Measurements from ENCODE around the gene SMAD6.

The SMAD6 gene

DNA sequence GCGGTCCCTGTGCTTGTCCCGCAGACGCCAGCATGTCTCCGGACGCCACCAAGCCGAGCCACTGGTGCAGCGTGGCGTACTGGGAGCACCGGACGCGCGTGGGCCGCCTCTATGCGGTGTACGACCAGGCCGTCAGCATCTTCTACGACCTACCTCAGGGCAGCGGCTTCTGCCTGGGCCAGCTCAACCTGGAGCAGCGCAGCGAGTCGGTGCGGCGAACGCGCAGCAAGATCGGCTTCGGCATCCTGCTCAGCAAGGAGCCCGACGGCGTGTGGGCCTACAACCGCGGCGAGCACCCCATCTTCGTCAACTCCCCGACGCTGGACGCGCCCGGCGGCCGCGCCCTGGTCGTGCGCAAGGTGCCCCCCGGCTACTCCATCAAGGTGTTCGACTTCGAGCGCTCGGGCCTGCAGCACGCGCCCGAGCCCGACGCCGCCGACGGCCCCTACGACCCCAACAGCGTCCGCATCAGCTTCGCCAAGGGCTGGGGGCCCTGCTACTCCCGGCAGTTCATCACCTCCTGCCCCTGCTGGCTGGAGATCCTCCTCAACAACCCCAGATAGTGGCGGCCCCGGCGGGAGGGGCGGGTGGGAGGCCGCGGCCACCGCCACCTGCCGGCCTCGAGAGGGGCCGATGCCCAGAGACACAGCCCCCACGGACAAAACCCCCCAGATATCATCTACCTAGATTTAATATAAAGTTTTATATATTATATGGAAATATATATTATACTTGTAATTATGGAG is 79.1 kb downstream of the SMAD6 start:
- TF ChIP-seq, protein P1, sequence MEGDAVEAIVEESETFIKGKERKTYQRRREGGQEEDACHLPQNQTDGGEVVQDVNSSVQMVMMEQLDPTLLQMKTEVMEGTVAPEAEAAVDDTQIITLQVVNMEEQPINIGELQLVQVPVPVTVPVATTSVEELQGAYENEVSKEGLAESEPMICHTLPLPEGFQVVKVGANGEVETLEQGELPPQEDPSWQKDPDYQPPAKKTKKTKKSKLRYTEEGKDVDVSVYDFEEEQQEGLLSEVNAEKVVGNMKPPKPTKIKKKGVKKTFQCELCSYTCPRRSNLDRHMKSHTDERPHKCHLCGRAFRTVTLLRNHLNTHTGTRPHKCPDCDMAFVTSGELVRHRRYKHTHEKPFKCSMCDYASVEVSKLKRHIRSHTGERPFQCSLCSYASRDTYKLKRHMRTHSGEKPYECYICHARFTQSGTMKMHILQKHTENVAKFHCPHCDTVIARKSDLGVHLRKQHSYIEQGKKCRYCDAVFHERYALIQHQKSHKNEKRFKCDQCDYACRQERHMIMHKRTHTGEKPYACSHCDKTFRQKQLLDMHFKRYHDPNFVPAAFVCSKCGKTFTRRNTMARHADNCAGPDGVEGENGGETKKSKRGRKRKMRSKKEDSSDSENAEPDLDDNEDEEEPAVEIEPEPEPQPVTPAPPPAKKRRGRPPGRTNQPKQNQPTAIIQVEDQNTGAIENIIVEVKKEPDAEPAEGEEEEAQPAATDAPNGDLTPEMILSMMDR (IDR thresholded peaks at IDR 0.05): no peak

- TF ChIP-seq, protein P1 (IDR thresholded peaks at IDR 0.05): no peak
Measured at GRCh38 chr15:66782785-66783184, 80.7 kb downstream of the SMAD6 start.

DNA sequence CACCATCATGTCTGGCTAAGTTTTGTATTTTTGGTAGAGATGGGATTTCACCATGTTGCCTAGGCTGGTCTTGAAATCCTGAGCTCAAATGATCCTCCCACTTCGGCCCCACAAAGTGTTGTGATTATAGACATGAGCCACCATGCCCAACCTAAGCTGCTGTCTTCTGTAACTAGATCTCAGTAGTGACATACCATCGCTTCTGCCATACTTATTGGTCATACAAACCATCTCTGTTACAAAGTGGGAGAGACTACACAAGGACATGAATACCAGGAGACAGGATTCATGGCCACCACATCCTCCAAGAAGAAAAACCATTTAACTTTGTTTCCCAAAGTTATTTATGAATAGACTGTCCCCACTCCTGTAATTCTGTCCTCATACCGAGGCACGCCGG is 81.3 kb downstream of the SMAD6 start:
- TF ChIP-seq, protein P1 (IDR thresholded peaks at IDR 0.05): no peak

DNA sequence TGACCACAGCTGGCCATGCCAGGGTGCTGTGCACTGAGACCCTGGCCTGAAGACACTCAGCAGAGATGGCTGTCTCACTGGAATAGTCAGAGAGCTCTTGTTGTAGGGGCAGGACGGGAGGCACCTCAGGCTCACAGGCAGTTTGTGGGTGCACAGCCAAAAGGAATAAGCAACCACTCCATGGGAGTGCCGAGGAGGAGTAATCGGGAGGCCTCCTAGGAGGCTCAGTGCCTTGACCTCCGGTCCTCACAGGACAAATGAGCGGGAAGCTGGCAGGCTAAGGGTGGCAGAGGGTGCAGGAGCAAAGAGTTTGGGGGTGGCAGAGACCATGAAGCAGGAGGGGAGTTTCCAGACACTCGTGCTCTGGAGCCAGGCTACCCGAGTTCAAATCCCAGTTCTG is 81.7 kb downstream of the SMAD6 start:
- TF ChIP-seq, protein P1 (IDR thresholded peaks at IDR 0.05): no peak

DNA sequence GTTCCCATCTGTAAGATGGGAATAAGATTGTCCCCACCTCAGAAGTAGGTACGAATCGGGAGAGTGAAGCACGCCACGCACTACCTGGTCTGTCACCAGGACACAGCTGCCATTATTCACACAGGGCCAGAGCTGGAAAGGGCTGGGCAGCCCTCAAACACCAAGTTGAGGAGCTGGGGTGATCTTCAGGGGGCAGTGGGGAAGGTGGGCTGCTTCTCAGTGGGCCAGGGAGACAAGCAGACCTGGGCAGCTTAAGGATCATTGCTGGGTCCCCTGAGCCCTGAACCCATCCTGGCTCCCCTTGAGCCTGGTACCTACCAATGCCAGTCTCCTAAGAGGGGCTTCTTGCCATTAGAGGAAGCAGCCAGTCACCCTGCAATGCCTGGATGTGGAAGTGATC is 82.1 kb downstream of the SMAD6 start:
- TF ChIP-seq, protein P1 (IDR thresholded peaks at IDR 0.05): no peak

- TF ChIP-seq, protein P1 (IDR thresholded peaks at IDR 0.05): no peak
Measured at GRCh38 chr15:66785637-66786036, 83.6 kb downstream of the SMAD6 start.

- TF ChIP-seq, protein P1 (IDR thresholded peaks at IDR 0.05): no peak
Measured at GRCh38 chr15:66786222-66786621, 84.2 kb downstream of the SMAD6 start.

Data from LNCAP (cell line).